ENCODE measurements around the gene NARF. TPM values are rescaled to one million over a fixed set of nuclear protein-coding genes. Genes with fewer than 3 reads are reported as not detected.
"Not testable (repeated sequence)": the region's sequence is repeated elsewhere in the genome, so short reads cannot be mapped to it uniquely, and the experiment has no call there.

NARF gene
- total RNA-seq, 1 donor: 21.6 TPM

GRCh38 chr17:82446649-82447048 lies 11.9 kb upstream of the NARF start:
- H3K4me3 ChIP-seq (ENCODE audit: low read depth, low read length): no peak overlapping the region
- no peak for DNase-seq (ENCODE audit: low read depth)
- TF ChIP-seq CTCF (IDR thresholded peaks at IDR 0.05; ENCODE audit: insufficient read depth, low read depth, low read length): no peak

GRCh38 chr17:82447876-82448275 lies 10.7 kb upstream of the NARF start:
- DNase-seq (ENCODE audit: low read depth): no peak
- no peak overlapping the region for H3K4me3 ChIP-seq (ENCODE audit: low read depth, low read length)
- no peak for TF ChIP-seq CTCF (IDR thresholded peaks at IDR 0.05; ENCODE audit: insufficient read depth, low read depth, low read length)

- no peak for DNase-seq (ENCODE audit: low read depth)
- no peak for TF ChIP-seq CTCF (IDR thresholded peaks at IDR 0.05; ENCODE audit: insufficient read depth, low read depth, low read length)
- peak overlapping the region; percentile 88 for H3K4me3 ChIP-seq (ENCODE audit: low read depth, low read length)
Observed at GRCh38 chr17:82449131-82449882, 9.2 kb upstream of the NARF start.

GRCh38 chr17:82449883-82450356 lies 8.6 kb upstream of the NARF start:
- peak overlapping the region; percentile 88 for H3K4me3 ChIP-seq (ENCODE audit: low read depth, low read length)
- TF ChIP-seq CTCF (IDR thresholded peaks at IDR 0.05; ENCODE audit: insufficient read depth, low read depth, low read length): no peak
- no peak for DNase-seq (ENCODE audit: low read depth)

GRCh38 chr17:82450357-82451106 lies 8.0 kb upstream of the NARF start, which contains the start of gene CYBC1:
TSS of gene CYBC1 (minus strand) at chr17:82450752. CDS start at chr17:82449254, 1,498 bp downstream.
- H3K4me3 ChIP-seq (ENCODE audit: low read depth, low read length): peak within 1 kb of the TSS; percentile 88
- DNase-seq (ENCODE audit: low read depth): peak; percentile 95
- peak; percentile 1 for TF ChIP-seq CTCF (IDR thresholded peaks at IDR 0.05; ENCODE audit: insufficient read depth, low read depth, low read length)

- DNase-seq (ENCODE audit: low read depth): no peak
- TF ChIP-seq CTCF (IDR thresholded peaks at IDR 0.05; ENCODE audit: insufficient read depth, low read depth, low read length): no peak
Observed at GRCh38 chr17:82452162-82452561, 6.4 kb upstream of the NARF start.

GRCh38 chr17:82453151-82453550 lies 5.4 kb upstream of the NARF start:
- H3K4me3 ChIP-seq (ENCODE audit: low read depth, low read length); DNase-seq (ENCODE audit: low read depth): not testable (repeated sequence)

More at GRCh38 chr17:82452162-82452561, 6.4 kb upstream of the NARF start:
- H3K4me3 ChIP-seq (ENCODE audit: low read depth, low read length): no peak overlapping the region

GRCh38 chr17:82453706-82454105 lies 4.8 kb upstream of the NARF start:
- not testable (repeated sequence) for H3K4me3 ChIP-seq (ENCODE audit: low read depth, low read length); DNase-seq (ENCODE audit: low read depth)

Measured in fibroblast of villous mesenchyme (primary cell).